Tibial nerve (tissue), 4 donors: ENCODE measurements around the gene NME3.

ENCODE experiments used
- CTCF ChIP-seq, 5 experiments: fragments of 200-600 bp in 3 of 5; fragments of 450-650 bp in 2 of 5; sonication (generic) in 3 of 5; IDR thresholded peaks; one replicate each; pipeline ENCODE4 v1.5.1; 2016 to 2019; ENCODE audit warnings: antibody characterized with exemption in 5 of 5, mild to moderate bottlenecking in 3 of 5, moderate library complexity in 2 of 5
- EP300 ChIP-seq, 2 donors: sonication (generic); formaldehyde crosslinking; IDR thresholded peaks; one replicate each; pipeline ENCODE4 v1.6.1; 2017; ENCODE audit warnings: antibody characterized with exemption in 2 of 2, mild to moderate bottlenecking in 1 of 2
- POLR2A ChIP-seq, 2 donors: fragments of 450-650 bp; IDR thresholded peaks; one replicate each; pipeline ENCODE4 v1.6.1; 2017; ENCODE audit warnings: antibody characterized with exemption in 2 of 2, mild to moderate bottlenecking in 2 of 2, moderate library complexity in 2 of 2

GRCh38 chr16:1740234-1740633, 31.1 kb downstream of the NME3 start:
- TF ChIP-seq CTCF (IDR thresholded peaks at IDR 0.05) (no peak), POLR2A (IDR thresholded peaks at IDR 0.05) (no peak), EP300 (IDR thresholded peaks at IDR 0.05) (no peak)
